HEK293 (cell line): ENCODE measurements around the gene IQCF2.

Experiments
- CTCF ChIA-PET: fragments of 350-600 bp; formaldehyde crosslinking; extraction: SDS; loops from one replicate; lab custom pipeline; 2021; ENCODE audit warnings: antibody characterized with exemption; lab: Yijun Ruan, JAX
- POLR2A ChIA-PET: fragments of 300-600 bp; formaldehyde crosslinking; extraction: SDS; loops from one replicate; lab custom pipeline; 2020; ENCODE audit warnings: antibody characterized with exemption, inconsistent platforms; lab: Yijun Ruan, JAX
- H3K27ac ChIP-seq: fragments of 200-500 bp; sonication (Bioruptor generic); 2 replicates; pipeline ENCODE4 v1.5.1; 2014; ENCODE audit warnings: low read depth, low read length, control low read depth, inconsistent platforms; ENCODE audit errors: extremely low read depth
- H3K36me3 ChIP-seq, 2 experiments: fragments of 200-500 bp in 1 of 2; sonication (Bioruptor generic) in 1 of 2; 1 replicate in 1 of 2; 2 replicates in 1 of 2; pipeline ENCODE4 v1.5.1; 2014 to 2017; ENCODE audit warnings: inconsistent platforms in 2 of 2, low read length in 2 of 2; ENCODE audit not compliant: control insufficient read depth in 2 of 2, insufficient read depth in 1 of 2
- H3K4me1 ChIP-seq: fragments of 200-500 bp; sonication (Bioruptor generic); 2 replicates; pipeline ENCODE4 v1.5.1; 2014; ENCODE audit warnings: mild to moderate bottlenecking, low read length, inconsistent platforms; ENCODE audit not compliant: control insufficient read depth, insufficient read depth
- H3K4me3 ChIP-seq: 2 replicates; pipeline ENCODE4 v1.5.1; 2011; ENCODE audit warnings: low read depth, mild to moderate bottlenecking, control low read depth, low read length, moderate library complexity
- H3K9me3 ChIP-seq: fragments of 200-500 bp; sonication (Bioruptor generic); 2 replicates; pipeline ENCODE4 v1.5.1; 2014; ENCODE audit warnings: low read depth, low read length, inconsistent platforms; ENCODE audit not compliant: control insufficient read depth, insufficient read depth
- GLI4 ChIP-seq: fragments of 450-650 bp; formaldehyde crosslinking; IDR thresholded peaks from 2 replicates; pipeline ENCODE4 v1.5.1; 2016; ENCODE audit warnings: missing biosample characterization, missing genetic modification characterization
- HOXA7 ChIP-seq: sonication (generic); formaldehyde crosslinking; IDR thresholded peaks from 2 replicates; pipeline ENCODE4 v1.8.1; 2022; ENCODE audit warnings: missing genetic modification reagents, borderline replicate concordance
- KLF1 ChIP-seq: fragments of 450-650 bp; formaldehyde crosslinking; IDR thresholded peaks from 2 replicates; pipeline ENCODE4 v1.5.1; 2016; ENCODE audit warnings: missing biosample characterization, missing genetic modification characterization
- KLF8 ChIP-seq: fragments of 450-650 bp; formaldehyde crosslinking; IDR thresholded peaks from 2 replicates; pipeline ENCODE4 v1.5.1; 2016; ENCODE audit warnings: missing biosample characterization, missing genetic modification characterization
- SP7 ChIP-seq: fragments of 450-650 bp; formaldehyde crosslinking; IDR thresholded peaks from 2 replicates; pipeline ENCODE4 v1.5.1; 2016; ENCODE audit warnings: missing biosample characterization, missing genetic modification characterization
- ZFHX2 ChIP-seq: fragments of 450-650 bp; formaldehyde crosslinking; conservative IDR thresholded peaks from 2 replicates; pipeline ENCODE4 v1.5.1; 2016; ENCODE audit warnings: missing biosample characterization, missing genetic modification characterization
- ZIC2 ChIP-seq: fragments of 450-650 bp; formaldehyde crosslinking; IDR thresholded peaks from 2 replicates; pipeline ENCODE4 v1.5.1; 2016; ENCODE audit warnings: missing biosample characterization, missing genetic modification characterization
- ZNF132 ChIP-seq: fragments of 450-650 bp; formaldehyde crosslinking; IDR thresholded peaks from 2 replicates; pipeline ENCODE4 v1.5.1; 2017; ENCODE audit warnings: missing biosample characterization, missing genetic modification characterization, borderline replicate concordance
- ZNF174 ChIP-seq: fragments of 450-650 bp; formaldehyde crosslinking; IDR thresholded peaks from 2 replicates; pipeline ENCODE4 v1.5.0; 2017; ENCODE audit warnings: missing biosample characterization, mild to moderate bottlenecking, missing genetic modification characterization
- ZNF221 ChIP-seq: fragments of 450-650 bp; formaldehyde crosslinking; IDR thresholded peaks from 2 replicates; pipeline ENCODE4 v1.5.1; 2017; ENCODE audit warnings: missing biosample characterization, missing genetic modification characterization, borderline replicate concordance
- ZNF223 ChIP-seq: fragments of 450-650 bp; formaldehyde crosslinking; IDR thresholded peaks from 2 replicates; pipeline ENCODE4 v1.5.1; 2016; ENCODE audit warnings: missing biosample characterization, missing genetic modification characterization
- ZNF274 ChIP-seq, 2 experiments: fragments of 200-500 bp in 1 of 2; fragments of 450-650 bp in 1 of 2; sonication (Bioruptor generic) in 1 of 2; formaldehyde crosslinking in 1 of 2; IDR thresholded peaks; 2 replicates each; pipeline versions ENCODE4 v1.5.1 to v1.6.1; 2014 to 2016; ENCODE audit warnings: borderline replicate concordance in 1 of 2, inconsistent platforms in 1 of 2, low read length in 1 of 2, missing biosample characterization in 1 of 2, missing genetic modification characterization in 1 of 2
- ZNF37A ChIP-seq: fragments of 450-650 bp; IDR thresholded peaks from 2 replicates; pipeline ENCODE4 v1.5.1; 2018; ENCODE audit warnings: missing biosample characterization, missing genetic modification characterization
- ZNF473 ChIP-seq: fragments of 450-650 bp; formaldehyde crosslinking; IDR thresholded peaks from 2 replicates; pipeline ENCODE4 v1.5.1; 2017; ENCODE audit warnings: missing biosample characterization, missing genetic modification characterization
- ZNF48 ChIP-seq: fragments of 450-650 bp; formaldehyde crosslinking; IDR thresholded peaks from 2 replicates; pipeline ENCODE4 v1.5.1; 2016; ENCODE audit warnings: missing biosample characterization, missing genetic modification characterization
- ZNF529 ChIP-seq: fragments of 450-650 bp; formaldehyde crosslinking; IDR thresholded peaks from 2 replicates; pipeline ENCODE4 v1.5.1; 2017; ENCODE audit warnings: missing genetic modification characterization, missing biosample characterization; ENCODE audit not compliant: insufficient replicate concordance
- ZNF560 ChIP-seq: fragments of 450-650 bp; formaldehyde crosslinking; IDR thresholded peaks from 2 replicates; pipeline ENCODE4 v1.5.1; 2017; ENCODE audit warnings: missing biosample characterization, missing genetic modification characterization, borderline replicate concordance
- ZNF629 ChIP-seq: fragments of 450-650 bp; formaldehyde crosslinking; IDR thresholded peaks from 2 replicates; pipeline ENCODE4 v1.5.1; 2017; ENCODE audit warnings: missing biosample characterization, missing genetic modification characterization
- ZNF664 ChIP-seq: fragments of 450-650 bp; formaldehyde crosslinking; IDR thresholded peaks from 2 replicates; pipeline ENCODE4 v1.5.1; 2016; ENCODE audit warnings: missing biosample characterization, missing genetic modification characterization
- ZNF677 ChIP-seq: fragments of 450-650 bp; IDR thresholded peaks from 2 replicates; pipeline ENCODE4 v1.5.0; 2018; ENCODE audit warnings: missing biosample characterization, mild to moderate bottlenecking, missing genetic modification characterization, moderate library complexity
- ZNF701 ChIP-seq: fragments of 450-650 bp; formaldehyde crosslinking; IDR thresholded peaks from 2 replicates; pipeline ENCODE4 v1.5.1; 2016; ENCODE audit warnings: missing biosample characterization, missing genetic modification characterization
- ZNF768 ChIP-seq: fragments of 450-650 bp; formaldehyde crosslinking; IDR thresholded peaks from 2 replicates; pipeline ENCODE4 v1.5.1; 2018; ENCODE audit warnings: missing biosample characterization, mild to moderate bottlenecking, missing genetic modification characterization
- ZNF837 ChIP-seq: fragments of 450-650 bp; formaldehyde crosslinking; IDR thresholded peaks from 2 replicates; pipeline ENCODE4 v1.5.1; 2016; ENCODE audit warnings: missing biosample characterization, missing genetic modification characterization
- ZSCAN30 ChIP-seq: fragments of 450-650 bp; IDR thresholded peaks from 2 replicates; pipeline ENCODE4 v1.5.1; 2018; ENCODE audit warnings: missing biosample characterization, mild to moderate bottlenecking, missing genetic modification characterization, moderate library complexity
- TF ChIP-seq, protein P1 (sequence below): fragments of 450-650 bp; formaldehyde crosslinking; IDR thresholded peaks from 2 replicates; pipeline ENCODE4; 2016; ENCODE audit warnings: missing biosample characterization, missing genetic modification characterization
- TF ChIP-seq, protein P2 (sequence below): IDR thresholded peaks from 2 replicates; pipeline ENCODE4 v1.6.1; 2011; ENCODE audit warnings: mild to moderate bottlenecking, low read depth, low read length, borderline replicate concordance
- TF ChIP-seq, protein P3 (sequence below): fragments of 450-650 bp; formaldehyde crosslinking; IDR thresholded peaks from 2 replicates; pipeline ENCODE4 v1.5.1; 2016; ENCODE audit warnings: missing biosample characterization, missing genetic modification characterization

Gene IQCF2

DNA sequence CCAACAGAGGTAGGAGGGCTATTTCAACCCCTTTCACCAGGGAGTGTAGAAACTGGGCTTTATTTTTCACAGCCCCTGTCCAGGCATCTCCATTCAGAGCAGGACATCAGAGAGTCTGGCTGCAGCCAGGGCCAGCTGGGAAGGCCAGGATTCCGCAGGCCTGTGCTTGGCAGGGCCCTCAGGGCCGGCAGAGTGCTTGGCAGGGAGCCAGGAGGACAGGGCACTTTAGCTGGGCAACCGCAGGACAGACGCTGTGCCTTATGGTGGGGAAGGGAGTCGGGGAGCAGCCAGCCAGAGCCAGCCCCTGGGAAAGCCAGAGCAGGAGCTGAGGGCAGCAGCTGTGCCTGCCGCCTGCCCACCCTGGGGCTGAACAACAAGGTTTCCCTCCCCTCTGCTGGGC, 47.9 kb upstream of the IQCF2 start (continued):
- no peak for TF ChIP-seq ZNF274 (IDR thresholded peaks at IDR 0.05; ENCODE audit: low read length)
- TF ChIP-seq ZNF274 (tag by site-specific recombination; IDR thresholded peaks at IDR 0.05; ENCODE audit: borderline replicate concordance), result no peak
- TF ChIP-seq, protein P1, sequence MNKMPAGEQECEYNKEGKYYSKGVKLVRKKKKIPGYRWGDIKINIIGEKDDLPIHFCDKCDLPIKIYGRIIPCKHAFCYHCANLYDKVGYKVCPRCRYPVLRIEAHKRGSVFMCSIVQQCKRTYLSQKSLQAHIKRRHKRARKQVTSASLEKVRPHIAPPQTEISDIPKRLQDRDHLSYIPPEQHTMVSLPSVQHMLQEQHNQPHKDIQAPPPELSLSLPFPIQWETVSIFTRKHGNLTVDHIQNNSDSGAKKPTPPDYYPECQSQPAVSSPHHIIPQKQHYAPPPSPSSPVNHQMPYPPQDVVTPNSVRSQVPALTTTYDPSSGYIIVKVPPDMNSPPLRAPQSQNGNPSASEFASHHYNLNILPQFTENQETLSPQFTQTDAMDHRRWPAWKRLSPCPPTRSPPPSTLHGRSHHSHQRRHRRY (tag by site-specific recombination), result no peak
- TF ChIP-seq ZNF174 (tag by site-specific recombination), result no peak

DNA sequence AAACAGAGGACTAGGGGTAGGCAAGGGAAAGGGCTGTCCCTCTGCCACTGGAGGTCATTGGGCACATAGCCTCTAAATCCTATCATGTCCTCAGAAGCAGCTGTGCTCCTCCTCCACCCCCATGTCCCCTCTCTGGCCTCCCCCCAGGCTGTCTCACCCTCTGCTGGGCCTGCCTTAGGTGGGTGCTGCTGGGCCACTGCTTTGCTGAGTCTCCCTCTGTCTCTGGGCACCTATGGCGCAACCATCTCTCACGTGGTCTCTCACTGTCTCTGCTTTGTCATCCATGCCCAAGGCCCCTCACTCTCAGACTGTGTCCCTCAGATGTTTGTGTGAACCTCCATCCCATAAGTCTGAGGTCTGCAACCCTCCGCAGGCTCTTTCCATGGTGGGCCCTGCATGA, 47.4 kb upstream of the IQCF2 start:
- Histone ChIP-seq H3K4me1 (no peaks in the 10 kb centered on the region), H3K9me3 (no peaks in the 10 kb centered on the region), H3K27ac (no peak overlapping the region), H3K36me3 (no peaks in the 10 kb centered on the region), H3K4me3 (no peak overlapping the region)
- TF ChIP-seq, protein P2, sequence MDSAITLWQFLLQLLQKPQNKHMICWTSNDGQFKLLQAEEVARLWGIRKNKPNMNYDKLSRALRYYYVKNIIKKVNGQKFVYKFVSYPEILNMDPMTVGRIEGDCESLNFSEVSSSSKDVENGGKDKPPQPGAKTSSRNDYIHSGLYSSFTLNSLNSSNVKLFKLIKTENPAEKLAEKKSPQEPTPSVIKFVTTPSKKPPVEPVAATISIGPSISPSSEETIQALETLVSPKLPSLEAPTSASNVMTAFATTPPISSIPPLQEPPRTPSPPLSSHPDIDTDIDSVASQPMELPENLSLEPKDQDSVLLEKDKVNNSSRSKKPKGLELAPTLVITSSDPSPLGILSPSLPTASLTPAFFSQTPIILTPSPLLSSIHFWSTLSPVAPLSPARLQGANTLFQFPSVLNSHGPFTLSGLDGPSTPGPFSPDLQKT, result no peak
- TF ChIP-seq ZNF701 (tag by site-specific recombination) (no peak), ZNF223 (tag by site-specific recombination) (no peak), ZNF37A (tag by site-specific recombination) (no peak), ZSCAN30 (tag by site-specific recombination) (no peak), ZNF221 (tag by site-specific recombination) (no peak)
- CTCF ChIA-PET, result no interaction called here
- POLR2A ChIA-PET, result no interaction called here

DNA sequence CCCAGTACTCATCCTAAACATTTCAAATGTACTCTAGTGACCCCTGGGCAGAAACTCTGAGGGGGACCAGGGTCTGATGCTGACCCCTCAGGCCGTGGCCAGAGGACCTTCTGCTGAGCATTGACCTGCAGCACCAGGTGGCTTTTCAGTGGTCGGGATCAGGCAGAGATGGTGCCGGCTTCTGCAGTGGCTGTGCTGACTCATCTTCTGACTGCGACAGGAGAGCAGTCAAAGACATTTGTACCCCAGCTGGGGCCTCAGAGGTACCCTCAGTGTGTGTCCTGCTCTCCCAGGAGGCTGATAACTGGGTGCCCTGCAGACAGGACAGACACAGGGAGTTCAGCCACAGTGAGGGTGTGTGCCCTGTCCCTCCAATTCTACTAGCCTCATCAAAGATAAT, 45.8 kb upstream of the IQCF2 start:
- Histone ChIP-seq H3K36me3 (no peaks in the 10 kb centered on the region), H3K9me3 (no peaks in the 10 kb centered on the region)
- peak; percentile 25; the same call in 1 of the 2 replicates for TF ChIP-seq ZIC2 (tag by site-specific recombination)
- TF ChIP-seq ZNF132 (tag by site-specific recombination), result no peak
- TF ChIP-seq, all 188 proteins: peak for 1
- Histone ChIP-seq H3K4me1 (no peaks in the 10 kb centered on the region), H3K27ac (no peak overlapping the region), H3K4me3 (no peak overlapping the region)
- ChIA-PET POLR2A (no interaction called here), CTCF (no interaction called here)

DNA sequence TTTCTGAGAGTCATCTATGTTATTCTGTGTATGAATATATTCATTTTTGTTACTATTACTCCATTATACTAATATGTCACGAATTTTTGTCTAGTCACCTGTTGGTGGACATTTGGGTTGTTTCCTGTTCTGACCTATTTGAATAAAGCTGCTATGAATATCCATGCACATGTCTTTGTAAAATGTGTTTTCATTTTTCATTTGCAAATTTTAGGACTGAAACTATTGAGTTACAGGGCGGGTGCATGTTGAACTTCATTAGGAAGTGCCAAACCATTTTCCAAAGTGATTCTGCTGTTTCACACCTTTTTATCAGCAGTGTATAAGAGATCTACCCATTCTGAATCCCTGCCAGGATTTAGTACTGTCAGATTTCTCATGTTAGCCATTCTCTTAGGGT, 44.7 kb upstream of the IQCF2 start:
- no peak overlapping the region for H3K27ac ChIP-seq
- TF ChIP-seq ZNF48 (no peak), HOXA7 (CRISPR knock-in tag) (no peak), ZNF560 (tag by site-specific recombination) (no peak), GLI4 (tag by site-specific recombination) (no peak), KLF1 (tag by site-specific recombination) (no peak), ZNF837 (no peak), ZNF768 (tag by site-specific recombination) (no peak), SP7 (tag by site-specific recombination) (no peak), ZNF629 (tag by site-specific recombination) (no peak), ZNF677 (tag by site-specific recombination) (no peak), ZNF529 (tag by site-specific recombination) (no peak), ZNF664 (tag by site-specific recombination) (no peak), KLF8 (no peak), ZNF473 (tag by site-specific recombination) (no peak), ZFHX2 (tag by site-specific recombination) (no peak)
- TF ChIP-seq, protein P3, sequence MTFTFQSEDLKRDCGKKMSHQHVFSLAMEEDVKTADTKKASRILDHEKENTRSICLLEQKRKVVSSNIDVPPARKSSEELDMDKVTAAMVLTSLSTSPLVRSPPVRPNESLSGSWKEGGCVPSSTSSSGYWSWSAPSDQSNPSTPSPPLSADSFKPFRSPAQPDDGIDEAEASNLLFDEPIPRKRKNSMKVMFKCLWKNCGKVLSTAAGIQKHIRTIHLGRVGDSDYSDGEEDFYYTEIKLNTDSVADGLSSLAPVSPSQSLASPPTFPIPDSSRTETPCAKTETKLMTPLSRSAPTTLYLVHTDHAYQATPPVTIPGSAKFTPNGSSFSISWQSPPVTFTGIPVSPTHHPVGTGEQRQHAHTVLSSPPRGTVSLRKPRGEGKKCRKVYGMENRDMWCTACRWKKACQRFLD, result no peak
- TF ChIP-seq, all 188 proteins: peak for 0
- Histone ChIP-seq H3K36me3 (no peaks in the 10 kb centered on the region), H3K4me3 (no peak overlapping the region), H3K4me1 (no peaks in the 10 kb centered on the region), H3K9me3 (no peaks in the 10 kb centered on the region)
- ChIA-PET POLR2A (no interaction called here), CTCF (no interaction called here)
